WTC11 (cell line): Measurements from ENCODE around the gene OTUB2. TPM values are rescaled to one million over a fixed set of nuclear protein-coding genes. Genes with fewer than 3 reads are reported as not detected.
A peak's percentile ranks its signal among the peaks of the same experiment; 100 is the strongest.

Source experiments
- ATAC-seq: fragments of 200-7000 bp; cut with Tn5 transposase; 2 replicates; pipeline ENCODE4 v1.10.0; 2021; ENCODE audit warnings: mild to moderate bottlenecking, moderate library complexity
- CTCF ChIA-PET: fragments of 300-600 bp; sonication (Branson Sonifier 250); formaldehyde crosslinking; loops from one replicate; lab custom pipeline; 2021; ENCODE audit warnings: antibody characterized with exemption; lab: Charles Lee
- POLR2A ChIA-PET: fragments of 350-600 bp; sonication (Branson Sonifier 250); formaldehyde crosslinking; loops from one replicate; lab custom pipeline; 2021; ENCODE audit warnings: antibody characterized with exemption; lab: Charles Lee
- DNase-seq: peaks from one replicate; pipeline ENCODE4 v3.0.0; 2021; ENCODE audit warnings: low spot score
- H3K27ac Mint-ChIP-seq: 2 replicates; pipeline ENCODE4 v1.8.0; 2021; ENCODE audit warnings: mixed read lengths
- H3K27me3 Mint-ChIP-seq: 2 replicates; pipeline ENCODE4 v1.8.0; 2021; ENCODE audit warnings: low read depth, mild to moderate bottlenecking, moderate library complexity, mixed read lengths
- H3K36me3 Mint-ChIP-seq: 2 replicates; pipeline ENCODE4 v1.8.0; 2021; ENCODE audit warnings: mixed read lengths
- H3K4me1 Mint-ChIP-seq: 2 replicates; pipeline ENCODE4 v1.8.0; 2022; ENCODE audit warnings: mixed read lengths
- H3K4me3 Mint-ChIP-seq: 2 replicates; pipeline ENCODE4 v1.8.0; 2021; ENCODE audit warnings: mild to moderate bottlenecking, moderate library complexity, mixed read lengths
- H3K9me3 Mint-ChIP-seq: 2 replicates; pipeline ENCODE4 v1.8.0; 2021; ENCODE audit warnings: mixed read lengths
- CREB1 ChIP-seq: sonication (generic); formaldehyde crosslinking; IDR thresholded peaks from 2 replicates; pipeline ENCODE4 v1.8.0; 2023; ENCODE audit warnings: mild to moderate bottlenecking, missing genetic modification reagents
- GRHL2 ChIP-seq: fragments of 250-450 bp; sonication (Bioruptor Pico); IDR thresholded peaks from 2 replicates; pipeline ENCODE4 v1.8.0; 2022; ENCODE audit warnings: mild to moderate bottlenecking, moderate library complexity; ENCODE audit not compliant: insufficient replicate concordance, severe bottlenecking
- NFE2L1 ChIP-seq: sonication (generic); formaldehyde crosslinking; IDR thresholded peaks from 2 replicates; pipeline ENCODE4 v1.8.1; 2023; ENCODE audit warnings: missing genetic modification reagents
- TEAD4 ChIP-seq: sonication (generic); formaldehyde crosslinking; IDR thresholded peaks from 2 replicates; pipeline ENCODE4 v1.8.0; 2022; ENCODE audit warnings: mild to moderate bottlenecking, missing genetic modification reagents
- TP53 ChIP-seq: sonication (generic); formaldehyde crosslinking; IDR thresholded peaks from 2 replicates; pipeline ENCODE4 v1.8.1; 2023; ENCODE audit warnings: mild to moderate bottlenecking, missing genetic modification reagents
- ZNF423 ChIP-seq: fragments of 250-450 bp; sonication (Bioruptor Pico); IDR thresholded peaks from 2 replicates; pipeline ENCODE4 v2.1.2; 2022; ENCODE audit warnings: mild to moderate bottlenecking, moderate library complexity
- total RNA-seq: library from RNA; stranded (reverse); gene quantifications from 3 replicates; pipeline ENCODE4 v1.2.3, GENCODE V29; 2021
- TF ChIP-seq, protein P1 (sequence below): sonication (generic); formaldehyde crosslinking; IDR thresholded peaks from 2 replicates; pipeline ENCODE4 v1.8.1; 2022; ENCODE audit warnings: low read depth, mild to moderate bottlenecking, moderate library complexity, missing genetic modification reagents, borderline replicate concordance
- TF ChIP-seq, protein P2 (sequence below): sonication (generic); formaldehyde crosslinking; IDR thresholded peaks from 2 replicates; pipeline ENCODE4 v1.8.0; 2023; ENCODE audit warnings: missing genetic modification reagents, mild to moderate bottlenecking, borderline replicate concordance
- TF ChIP-seq, protein P3 (sequence below): sonication (generic); formaldehyde crosslinking; IDR thresholded peaks from 2 replicates; pipeline ENCODE4 v1.8.1; 2023; ENCODE audit warnings: mild to moderate bottlenecking, moderate library complexity, missing genetic modification reagents
- TF ChIP-seq, protein P4 (sequence below): fragments of 250-450 bp; sonication (Bioruptor Pico); IDR thresholded peaks from 2 replicates; pipeline ENCODE4 v1.8.0; 2021; ENCODE audit warnings: mild to moderate bottlenecking
- TF ChIP-seq, protein P5 (sequence below): sonication (generic); formaldehyde crosslinking; IDR thresholded peaks from 2 replicates; pipeline ENCODE4 v1.8.1; 2023; ENCODE audit warnings: mild to moderate bottlenecking, missing genetic modification reagents
- TF ChIP-seq, protein P6 (sequence below): fragments of 200-600 bp; IDR thresholded peaks from 2 replicates; pipeline ENCODE4 v1.8.0; 2022; ENCODE audit warnings: antibody characterized with exemption

The OTUB2 gene
- total RNA-seq, 1 experiment from 2014 or later: 3.5 TPM

DNA sequence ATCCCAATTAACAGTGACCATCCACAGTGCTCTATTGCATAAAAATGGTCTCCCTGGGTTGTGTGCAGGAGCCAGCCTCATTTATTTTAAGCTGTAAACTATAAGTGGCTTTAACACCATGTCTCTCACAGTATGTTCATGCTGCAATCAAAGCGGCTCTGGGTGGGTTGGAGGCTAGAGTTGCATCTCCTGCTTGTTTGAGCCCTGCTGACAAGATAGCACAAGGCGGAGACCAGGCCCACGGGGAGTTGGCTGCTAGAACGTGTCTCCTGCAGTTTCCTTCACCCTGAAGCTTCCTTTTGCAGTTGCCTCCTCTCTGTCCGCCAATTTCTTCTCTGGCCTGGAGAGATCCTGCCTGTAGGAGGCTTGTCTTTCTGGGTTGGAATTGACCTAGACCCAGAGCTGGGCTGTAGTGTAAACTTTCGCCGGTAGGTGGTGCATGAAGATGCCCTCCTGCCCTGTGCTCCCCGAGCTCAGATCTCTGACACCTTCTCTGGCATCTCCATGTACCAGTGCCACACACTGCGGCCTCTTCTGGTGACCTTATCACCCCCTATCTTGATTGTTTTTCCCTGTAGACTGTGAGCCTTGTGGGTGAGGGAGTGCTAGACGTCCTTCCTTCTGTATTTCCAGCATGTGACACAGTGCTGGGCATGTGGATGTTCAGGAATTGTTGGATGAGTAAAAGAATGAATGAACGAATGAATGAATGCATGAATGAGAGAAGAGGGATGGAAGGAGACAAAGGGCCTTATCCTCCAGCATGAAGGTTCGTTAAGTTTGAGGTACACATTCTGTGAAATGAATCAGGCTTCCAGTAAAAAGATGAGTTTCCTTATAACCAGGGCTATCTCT is 10.4 kb downstream of the OTUB2 start:
- ChIA-PET CTCF (interaction anchor here (0.6 to 2.3 kb wide), 68 partner anchors 9 to 847 kb away, joined by 3 to 76 read pairs (median 4); partner anchors contain the start of genes CCDC197, DDX24, IFI27 and IFI27L1), POLR2A (interaction anchor here (0.9 kb wide), 1 partner anchor 44 kb away, joined by 4 read pairs; the partner anchor contains the start of genes DDX24 and IFI27L1)
- Mint-ChIP-seq H3K9me3 (peaks cover 16% of the 10 kb centered on the region), H3K27me3 (no peaks in the 10 kb centered on the region), H3K27ac (no peak overlapping the region), H3K4me1 (peaks cover 2% of the 10 kb centered on the region; the same call in 1 of the 2 replicates), H3K4me3 (no peak overlapping the region), H3K36me3 (peaks cover 23% of the 10 kb centered on the region)
- DNase-seq: peak; percentile 85
- TF ChIP-seq ZNF423 (CRISPR knock-in tag): no peak
- TF ChIP-seq, protein P1, sequence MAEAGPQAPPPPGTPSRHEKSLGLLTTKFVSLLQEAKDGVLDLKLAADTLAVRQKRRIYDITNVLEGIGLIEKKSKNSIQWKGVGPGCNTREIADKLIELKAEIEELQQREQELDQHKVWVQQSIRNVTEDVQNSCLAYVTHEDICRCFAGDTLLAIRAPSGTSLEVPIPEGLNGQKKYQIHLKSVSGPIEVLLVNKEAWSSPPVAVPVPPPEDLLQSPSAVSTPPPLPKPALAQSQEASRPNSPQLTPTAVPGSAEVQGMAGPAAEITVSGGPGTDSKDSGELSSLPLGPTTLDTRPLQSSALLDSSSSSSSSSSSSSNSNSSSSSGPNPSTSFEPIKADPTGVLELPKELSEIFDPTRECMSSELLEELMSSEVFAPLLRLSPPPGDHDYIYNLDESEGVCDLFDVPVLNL (CRISPR knock-in tag): no peak
- no peak for TF ChIP-seq TEAD4 (CRISPR knock-in tag)
- TF ChIP-seq NFE2L1 (CRISPR knock-in tag): no peak
- TF ChIP-seq, protein P2, sequence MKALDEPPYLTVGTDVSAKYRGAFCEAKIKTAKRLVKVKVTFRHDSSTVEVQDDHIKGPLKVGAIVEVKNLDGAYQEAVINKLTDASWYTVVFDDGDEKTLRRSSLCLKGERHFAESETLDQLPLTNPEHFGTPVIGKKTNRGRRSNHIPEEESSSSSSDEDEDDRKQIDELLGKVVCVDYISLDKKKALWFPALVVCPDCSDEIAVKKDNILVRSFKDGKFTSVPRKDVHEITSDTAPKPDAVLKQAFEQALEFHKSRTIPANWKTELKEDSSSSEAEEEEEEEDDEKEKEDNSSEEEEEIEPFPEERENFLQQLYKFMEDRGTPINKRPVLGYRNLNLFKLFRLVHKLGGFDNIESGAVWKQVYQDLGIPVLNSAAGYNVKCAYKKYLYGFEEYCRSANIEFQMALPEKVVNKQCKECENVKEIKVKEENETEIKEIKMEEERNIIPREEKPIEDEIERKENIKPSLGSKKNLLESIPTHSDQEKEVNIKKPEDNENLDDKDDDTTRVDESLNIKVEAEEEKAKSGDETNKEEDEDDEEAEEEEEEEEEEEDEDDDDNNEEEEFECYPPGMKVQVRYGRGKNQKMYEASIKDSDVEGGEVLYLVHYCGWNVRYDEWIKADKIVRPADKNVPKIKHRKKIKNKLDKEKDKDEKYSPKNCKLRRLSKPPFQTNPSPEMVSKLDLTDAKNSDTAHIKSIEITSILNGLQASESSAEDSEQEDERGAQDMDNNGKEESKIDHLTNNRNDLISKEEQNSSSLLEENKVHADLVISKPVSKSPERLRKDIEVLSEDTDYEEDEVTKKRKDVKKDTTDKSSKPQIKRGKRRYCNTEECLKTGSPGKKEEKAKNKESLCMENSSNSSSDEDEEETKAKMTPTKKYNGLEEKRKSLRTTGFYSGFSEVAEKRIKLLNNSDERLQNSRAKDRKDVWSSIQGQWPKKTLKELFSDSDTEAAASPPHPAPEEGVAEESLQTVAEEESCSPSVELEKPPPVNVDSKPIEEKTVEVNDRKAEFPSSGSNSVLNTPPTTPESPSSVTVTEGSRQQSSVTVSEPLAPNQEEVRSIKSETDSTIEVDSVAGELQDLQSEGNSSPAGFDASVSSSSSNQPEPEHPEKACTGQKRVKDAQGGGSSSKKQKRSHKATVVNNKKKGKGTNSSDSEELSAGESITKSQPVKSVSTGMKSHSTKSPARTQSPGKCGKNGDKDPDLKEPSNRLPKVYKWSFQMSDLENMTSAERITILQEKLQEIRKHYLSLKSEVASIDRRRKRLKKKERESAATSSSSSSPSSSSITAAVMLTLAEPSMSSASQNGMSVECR: no peak
- TF ChIP-seq CREB1 (CRISPR knock-in tag): no peak
- TF ChIP-seq, protein P3, sequence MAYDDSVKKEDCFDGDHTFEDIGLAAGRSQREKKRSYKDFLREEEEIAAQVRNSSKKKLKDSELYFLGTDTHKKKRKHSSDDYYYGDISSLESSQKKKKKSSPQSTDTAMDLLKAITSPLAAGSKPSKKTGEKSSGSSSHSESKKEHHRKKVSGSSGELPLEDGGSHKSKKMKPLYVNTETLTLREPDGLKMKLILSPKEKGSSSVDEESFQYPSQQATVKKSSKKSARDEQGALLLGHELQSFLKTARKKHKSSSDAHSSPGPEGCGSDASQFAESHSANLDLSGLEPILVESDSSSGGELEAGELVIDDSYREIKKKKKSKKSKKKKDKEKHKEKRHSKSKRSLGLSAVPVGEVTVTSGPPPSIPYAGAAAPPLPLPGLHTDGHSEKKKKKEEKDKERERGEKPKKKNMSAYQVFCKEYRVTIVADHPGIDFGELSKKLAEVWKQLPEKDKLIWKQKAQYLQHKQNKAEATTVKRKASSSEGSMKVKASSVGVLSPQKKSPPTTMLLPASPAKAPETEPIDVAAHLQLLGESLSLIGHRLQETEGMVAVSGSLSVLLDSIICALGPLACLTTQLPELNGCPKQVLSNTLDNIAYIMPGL (CRISPR knock-in tag): peak; percentile 30; the same call in 1 of the 2 replicates
- TF ChIP-seq TP53 (CRISPR knock-in tag): no peak
- TF ChIP-seq, protein P4, sequence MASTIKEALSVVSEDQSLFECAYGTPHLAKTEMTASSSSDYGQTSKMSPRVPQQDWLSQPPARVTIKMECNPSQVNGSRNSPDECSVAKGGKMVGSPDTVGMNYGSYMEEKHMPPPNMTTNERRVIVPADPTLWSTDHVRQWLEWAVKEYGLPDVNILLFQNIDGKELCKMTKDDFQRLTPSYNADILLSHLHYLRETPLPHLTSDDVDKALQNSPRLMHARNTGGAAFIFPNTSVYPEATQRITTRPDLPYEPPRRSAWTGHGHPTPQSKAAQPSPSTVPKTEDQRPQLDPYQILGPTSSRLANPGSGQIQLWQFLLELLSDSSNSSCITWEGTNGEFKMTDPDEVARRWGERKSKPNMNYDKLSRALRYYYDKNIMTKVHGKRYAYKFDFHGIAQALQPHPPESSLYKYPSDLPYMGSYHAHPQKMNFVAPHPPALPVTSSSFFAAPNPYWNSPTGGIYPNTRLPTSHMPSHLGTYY (CRISPR knock-in tag): no peak
- TF ChIP-seq GRHL2 (CRISPR knock-in tag): no peak
- TF ChIP-seq, protein P5, sequence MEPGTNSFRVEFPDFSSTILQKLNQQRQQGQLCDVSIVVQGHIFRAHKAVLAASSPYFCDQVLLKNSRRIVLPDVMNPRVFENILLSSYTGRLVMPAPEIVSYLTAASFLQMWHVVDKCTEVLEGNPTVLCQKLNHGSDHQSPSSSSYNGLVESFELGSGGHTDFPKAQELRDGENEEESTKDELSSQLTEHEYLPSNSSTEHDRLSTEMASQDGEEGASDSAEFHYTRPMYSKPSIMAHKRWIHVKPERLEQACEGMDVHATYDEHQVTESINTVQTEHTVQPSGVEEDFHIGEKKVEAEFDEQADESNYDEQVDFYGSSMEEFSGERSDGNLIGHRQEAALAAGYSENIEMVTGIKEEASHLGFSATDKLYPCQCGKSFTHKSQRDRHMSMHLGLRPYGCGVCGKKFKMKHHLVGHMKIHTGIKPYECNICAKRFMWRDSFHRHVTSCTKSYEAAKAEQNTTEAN (CRISPR knock-in tag): no peak
- TF ChIP-seq, protein P6, sequence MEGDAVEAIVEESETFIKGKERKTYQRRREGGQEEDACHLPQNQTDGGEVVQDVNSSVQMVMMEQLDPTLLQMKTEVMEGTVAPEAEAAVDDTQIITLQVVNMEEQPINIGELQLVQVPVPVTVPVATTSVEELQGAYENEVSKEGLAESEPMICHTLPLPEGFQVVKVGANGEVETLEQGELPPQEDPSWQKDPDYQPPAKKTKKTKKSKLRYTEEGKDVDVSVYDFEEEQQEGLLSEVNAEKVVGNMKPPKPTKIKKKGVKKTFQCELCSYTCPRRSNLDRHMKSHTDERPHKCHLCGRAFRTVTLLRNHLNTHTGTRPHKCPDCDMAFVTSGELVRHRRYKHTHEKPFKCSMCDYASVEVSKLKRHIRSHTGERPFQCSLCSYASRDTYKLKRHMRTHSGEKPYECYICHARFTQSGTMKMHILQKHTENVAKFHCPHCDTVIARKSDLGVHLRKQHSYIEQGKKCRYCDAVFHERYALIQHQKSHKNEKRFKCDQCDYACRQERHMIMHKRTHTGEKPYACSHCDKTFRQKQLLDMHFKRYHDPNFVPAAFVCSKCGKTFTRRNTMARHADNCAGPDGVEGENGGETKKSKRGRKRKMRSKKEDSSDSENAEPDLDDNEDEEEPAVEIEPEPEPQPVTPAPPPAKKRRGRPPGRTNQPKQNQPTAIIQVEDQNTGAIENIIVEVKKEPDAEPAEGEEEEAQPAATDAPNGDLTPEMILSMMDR: peak; percentile 77
- peak; percentile 98 for ATAC-seq
